Osteoblast (primary cell): Measurements from ENCODE around the gene PTPRT. TPM values are rescaled to one million over a fixed set of nuclear protein-coding genes. Genes with fewer than 3 reads are reported as not detected.

Experiments used
- DNase-seq: peaks from one replicate; pipeline ENCODE4 v3.0.0; 2011; ENCODE audit warnings: low spot score, mixed read lengths; ENCODE audit not compliant: insufficient read length; ENCODE audit errors: missing footprints
- H2AFZ ChIP-seq: 2 replicates; pipeline ENCODE4 v1.6.0; 2011; ENCODE audit warnings: mild to moderate bottlenecking, low read length
- H3K27ac ChIP-seq: 2 replicates; pipeline ENCODE4 v1.5.1; 2011; ENCODE audit warnings: mild to moderate bottlenecking, low read depth, low read length, moderate library complexity
- H3K27me3 ChIP-seq: 2 replicates; pipeline ENCODE4 v1.6.0; 2012; ENCODE audit warnings: mild to moderate bottlenecking, control low read depth, inconsistent platforms, low read length, moderate library complexity; ENCODE audit not compliant: insufficient read depth
- H3K36me3 ChIP-seq: 2 replicates; pipeline ENCODE4 v1.5.1; 2011; ENCODE audit warnings: mild to moderate bottlenecking, low read length, control low read depth, moderate library complexity; ENCODE audit not compliant: insufficient read depth
- H3K4me1 ChIP-seq: 2 replicates; pipeline ENCODE4 v1.5.1; 2011; ENCODE audit warnings: mild to moderate bottlenecking, low read length, control low read depth, moderate library complexity; ENCODE audit not compliant: insufficient read depth
- H3K4me2 ChIP-seq: 2 replicates; pipeline ENCODE4 v1.6.0; 2011; ENCODE audit warnings: mild to moderate bottlenecking, low read length; ENCODE audit not compliant: insufficient read depth
- H3K4me3 ChIP-seq: fragments of 200-600 bp; sonication (generic); 3 replicates; pipeline ENCODE4 v1.5.1; 2012; ENCODE audit warnings: mild to moderate bottlenecking, low read length, inconsistent platforms; ENCODE audit not compliant: insufficient read depth
- H3K79me2 ChIP-seq: 2 replicates; pipeline ENCODE4 v1.6.0; 2012; ENCODE audit warnings: mild to moderate bottlenecking, low read length, control low read depth, inconsistent platforms; ENCODE audit not compliant: insufficient read depth
- H3K9me3 ChIP-seq: 2 replicates; pipeline ENCODE4 v1.5.1; 2011; ENCODE audit warnings: low read depth, low read length, control low read depth
- H4K20me1 ChIP-seq: 2 replicates; pipeline ENCODE4 v1.6.0; 2012; ENCODE audit warnings: mild to moderate bottlenecking, low read length, control low read depth; ENCODE audit not compliant: insufficient read depth
- CTCF ChIP-seq: IDR thresholded peaks from 2 replicates; pipeline ENCODE4 v1.5.1; 2011; ENCODE audit warnings: mild to moderate bottlenecking, low read depth, low read length, moderate library complexity; ENCODE audit errors: extremely low read depth
- total RNA-seq: library from RNA; depleted of rRNA; stranded (reverse); fragments of >200 nt; gene quantifications from 2 replicates; pipeline ENCODE4 v1.2.3, GENCODE V29; 2012

The PTPRT gene
- total RNA-seq, 1 donor, result not detected

GRCh38 chr20:42954951-42955350 lies 234.8 kb downstream of the PTPRT start:
- H3K79me2 ChIP-seq, result no peaks in the 10 kb centered on the region
- H2AFZ ChIP-seq, result no peak overlapping the region
- H3K9me3 ChIP-seq, result peaks cover 4% of the 10 kb centered on the region
- H3K4me3 ChIP-seq, result no peak overlapping the region
- H4K20me1 ChIP-seq, result no peaks in the 10 kb centered on the region
- H3K27me3 ChIP-seq, result no peaks in the 10 kb centered on the region
- TF ChIP-seq CTCF, result no peak
- no peaks in the 10 kb centered on the region for H3K4me1 ChIP-seq
- no peaks in the 10 kb centered on the region for H3K36me3 ChIP-seq
- H3K4me2 ChIP-seq, result no peak overlapping the region
- H3K27ac ChIP-seq, result no peak overlapping the region
- DNase-seq, result no peak

- Histone ChIP-seq H3K27ac (no peak overlapping the region), H3K4me3 (no peak overlapping the region), H4K20me1 (no peaks in the 10 kb centered on the region), H3K9me3 (peaks cover 7% of the 10 kb centered on the region), H3K36me3 (no peaks in the 10 kb centered on the region), H2AFZ (no peak overlapping the region), H3K27me3 (no peaks in the 10 kb centered on the region), H3K79me2 (no peaks in the 10 kb centered on the region), H3K4me1 (no peaks in the 10 kb centered on the region), H3K4me2 (no peak overlapping the region)
- DNase-seq, result no peak
- TF ChIP-seq CTCF, result no peak
Observed at GRCh38 chr20:42949950-42950349, 239.8 kb downstream of the PTPRT start.

GRCh38 chr20:42945234-42945994 lies 244.3 kb downstream of the PTPRT start:
- no peaks in the 10 kb centered on the region for H3K36me3 ChIP-seq
- no peaks in the 10 kb centered on the region for H3K4me1 ChIP-seq
- no peak overlapping the region for H2AFZ ChIP-seq
- H3K27ac ChIP-seq, result no peak overlapping the region
- no peaks in the 10 kb centered on the region for H4K20me1 ChIP-seq
- H3K4me2 ChIP-seq, result no peak overlapping the region
- H3K4me3 ChIP-seq, result no peak overlapping the region
- H3K9me3 ChIP-seq, result peaks cover 3% of the 10 kb centered on the region
- DNase-seq, result no peak
- H3K27me3 ChIP-seq, result no peaks in the 10 kb centered on the region
- no peaks in the 10 kb centered on the region for H3K79me2 ChIP-seq
- TF ChIP-seq CTCF, result no peak

- no peak overlapping the region for H3K27ac ChIP-seq
- H3K27me3 ChIP-seq, result no peaks in the 10 kb centered on the region
- H2AFZ ChIP-seq, result no peak overlapping the region
- no peak overlapping the region for H3K4me2 ChIP-seq
- H4K20me1 ChIP-seq, result no peaks in the 10 kb centered on the region
- H3K4me1 ChIP-seq, result no peaks in the 10 kb centered on the region
- no peak overlapping the region for H3K4me3 ChIP-seq
- TF ChIP-seq CTCF, result no peak
- H3K36me3 ChIP-seq, result no peaks in the 10 kb centered on the region
- DNase-seq, result no peak
- no peaks in the 10 kb centered on the region for H3K9me3 ChIP-seq
- no peaks in the 10 kb centered on the region for H3K79me2 ChIP-seq
Observed at GRCh38 chr20:42941629-42942028, 248.1 kb downstream of the PTPRT start.
